ENCODE data around the gene KRTAP9-1.
"Not testable (repeated sequence)": the region's sequence is repeated elsewhere in the genome, so short reads cannot be mapped to it uniquely, and the experiment has no call there.

DNA sequence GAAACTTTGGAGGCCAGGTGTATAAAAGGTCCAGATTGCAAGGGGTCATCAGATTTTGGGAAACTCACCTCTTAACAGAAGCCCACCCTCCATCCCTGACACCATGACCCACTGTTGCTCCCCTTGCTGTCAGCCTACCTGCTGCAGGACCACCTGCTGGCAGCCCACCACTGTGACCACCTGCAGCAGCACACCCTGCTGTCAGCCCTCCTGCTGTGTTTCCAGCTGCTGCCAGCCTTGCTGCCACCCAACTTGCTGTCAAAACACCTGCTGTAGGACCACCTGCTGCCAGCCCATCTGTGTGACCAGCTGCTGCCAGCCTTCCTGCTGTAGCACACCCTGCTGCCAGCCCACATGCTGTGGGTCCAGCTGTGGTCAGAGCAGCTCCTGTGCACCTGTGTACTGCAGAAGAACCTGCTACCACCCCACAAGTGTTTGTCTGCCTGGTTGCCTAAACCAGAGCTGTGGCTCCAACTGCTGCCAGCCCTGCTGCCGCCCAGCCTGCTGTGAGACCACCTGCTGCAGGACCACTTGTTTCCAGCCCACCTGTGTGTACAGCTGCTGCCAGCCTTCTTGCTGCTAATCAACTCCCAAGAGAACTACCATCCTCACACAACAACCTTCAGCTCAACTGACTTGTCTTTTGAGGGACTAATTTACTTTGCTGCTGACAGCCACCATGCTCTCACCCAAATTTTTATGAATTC lies 42.9 kb downstream of the KRTAP9-1 start, which contains the start of gene KRTAP9-3:
- TF ChIP-seq, protein P1, sequence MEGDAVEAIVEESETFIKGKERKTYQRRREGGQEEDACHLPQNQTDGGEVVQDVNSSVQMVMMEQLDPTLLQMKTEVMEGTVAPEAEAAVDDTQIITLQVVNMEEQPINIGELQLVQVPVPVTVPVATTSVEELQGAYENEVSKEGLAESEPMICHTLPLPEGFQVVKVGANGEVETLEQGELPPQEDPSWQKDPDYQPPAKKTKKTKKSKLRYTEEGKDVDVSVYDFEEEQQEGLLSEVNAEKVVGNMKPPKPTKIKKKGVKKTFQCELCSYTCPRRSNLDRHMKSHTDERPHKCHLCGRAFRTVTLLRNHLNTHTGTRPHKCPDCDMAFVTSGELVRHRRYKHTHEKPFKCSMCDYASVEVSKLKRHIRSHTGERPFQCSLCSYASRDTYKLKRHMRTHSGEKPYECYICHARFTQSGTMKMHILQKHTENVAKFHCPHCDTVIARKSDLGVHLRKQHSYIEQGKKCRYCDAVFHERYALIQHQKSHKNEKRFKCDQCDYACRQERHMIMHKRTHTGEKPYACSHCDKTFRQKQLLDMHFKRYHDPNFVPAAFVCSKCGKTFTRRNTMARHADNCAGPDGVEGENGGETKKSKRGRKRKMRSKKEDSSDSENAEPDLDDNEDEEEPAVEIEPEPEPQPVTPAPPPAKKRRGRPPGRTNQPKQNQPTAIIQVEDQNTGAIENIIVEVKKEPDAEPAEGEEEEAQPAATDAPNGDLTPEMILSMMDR (IDR thresholded peaks at IDR 0.05; ENCODE audit: low read length), result not testable (repeated sequence)
- TF ChIP-seq EZH2phosphoT487 (IDR thresholded peaks at IDR 0.05; ENCODE audit: low read length); EZH2 (optimal IDR thresholded peaks at IDR 0.05; ENCODE audit: low read depth, low read length): not testable (repeated sequence)

All from MM.1S (cell line).